Esophagus muscularis mucosa (tissue), 4 donors: ENCODE measurements around the gene TENT4B. TPM values are rescaled to one million over a fixed set of nuclear protein-coding genes. Genes with fewer than 3 reads are reported as not detected.

Source experiments
- DNase-seq: peaks from one replicate; pipeline ENCODE4 v3.0.0-alpha.2; 2017; ENCODE audit errors: extremely low spot score
- H3K27ac ChIP-seq, 4 donors: fragments of 200-600 bp; sonication (generic); replicated peaks in 1 of 4; 1 replicate in 3 of 4; 2 replicates in 1 of 4; pipeline ENCODE4 v1.5.1; 2016 to 2019; ENCODE audit warnings: mild to moderate bottlenecking in 1 of 4
- H3K27me3 ChIP-seq, 4 donors: fragments of 200-600 bp; sonication (generic); one replicate each; pipeline versions ENCODE4 v1.5.1 to v1.6.0; 2016 to 2019
- H3K36me3 ChIP-seq, 4 donors: fragments of 200-600 bp; sonication (generic); one replicate each; pipeline ENCODE4 v1.5.1; 2016 to 2019
- H3K4me1 ChIP-seq, 4 donors: fragments of 200-600 bp; sonication (generic); one replicate each; pipeline ENCODE4 v1.5.1; 2016 to 2019
- H3K4me3 ChIP-seq, 4 donors: fragments of 200-600 bp; sonication (generic); 1 replicate in 2 of 4; 2 replicates in 2 of 4; pipeline ENCODE4 v1.5.1; 2016 to 2019; ENCODE audit warnings: mild to moderate bottlenecking in 4 of 4, moderate library complexity in 1 of 4
- H3K9me3 ChIP-seq, 4 donors: fragments of 200-600 bp; sonication (generic); 1 replicate in 3 of 4; 2 replicates in 1 of 4; pipeline ENCODE4 v1.5.1; 2016 to 2019
- EP300 ChIP-seq: sonication (generic); formaldehyde crosslinking; IDR thresholded peaks from one replicate; pipeline ENCODE4 v1.6.1; 2017; ENCODE audit warnings: antibody characterized with exemption
- POLR2A ChIP-seq: fragments of 450-650 bp; IDR thresholded peaks from one replicate; pipeline ENCODE4 v1.6.1; 2017; ENCODE audit warnings: antibody characterized with exemption, moderate library complexity, mild to moderate bottlenecking, low read depth
- POLR2AphosphoS5 ChIP-seq, 2 donors: sonication (generic); formaldehyde crosslinking; IDR thresholded peaks; one replicate each; pipeline ENCODE4 v1.6.1; 2017; ENCODE audit warnings: antibody characterized with exemption in 2 of 2
- WGBS: methylation state at CpG from one replicate; pipeline ENCODE4 v1.1.5; 2018; 5-methylcytosine and 5-hydroxymethylcytosine counted together
- intact Hi-C: fragments of 100-400 bp; cut with DNase I; formaldehyde crosslinking; loops from one replicate; pipeline ENCODE4 v1.15.1; 2023
- total RNA-seq, 4 donors: library from RNA; depleted of rRNA; stranded (reverse); fragments of >200 nt; gene quantifications; one replicate each; pipeline versions ENCODE4 v1.1.0 to v1.2.1, GENCODE V29; 2016
- TF ChIP-seq, protein P1 (sequence below), 3 experiments: fragments of 200-600 bp in 2 of 3; fragments of 450-650 bp in 1 of 3; sonication (generic) in 2 of 3; IDR thresholded peaks; one replicate each; pipeline ENCODE4 v1.5.1; 2017 to 2019; ENCODE audit warnings: antibody characterized with exemption in 3 of 3, mild to moderate bottlenecking in 2 of 3, moderate library complexity in 1 of 3

Gene TENT4B
- total RNA-seq, 4 donors from 2014 or later, result 9.9 to 18.3 (median 16.7) TPM

DNA sequence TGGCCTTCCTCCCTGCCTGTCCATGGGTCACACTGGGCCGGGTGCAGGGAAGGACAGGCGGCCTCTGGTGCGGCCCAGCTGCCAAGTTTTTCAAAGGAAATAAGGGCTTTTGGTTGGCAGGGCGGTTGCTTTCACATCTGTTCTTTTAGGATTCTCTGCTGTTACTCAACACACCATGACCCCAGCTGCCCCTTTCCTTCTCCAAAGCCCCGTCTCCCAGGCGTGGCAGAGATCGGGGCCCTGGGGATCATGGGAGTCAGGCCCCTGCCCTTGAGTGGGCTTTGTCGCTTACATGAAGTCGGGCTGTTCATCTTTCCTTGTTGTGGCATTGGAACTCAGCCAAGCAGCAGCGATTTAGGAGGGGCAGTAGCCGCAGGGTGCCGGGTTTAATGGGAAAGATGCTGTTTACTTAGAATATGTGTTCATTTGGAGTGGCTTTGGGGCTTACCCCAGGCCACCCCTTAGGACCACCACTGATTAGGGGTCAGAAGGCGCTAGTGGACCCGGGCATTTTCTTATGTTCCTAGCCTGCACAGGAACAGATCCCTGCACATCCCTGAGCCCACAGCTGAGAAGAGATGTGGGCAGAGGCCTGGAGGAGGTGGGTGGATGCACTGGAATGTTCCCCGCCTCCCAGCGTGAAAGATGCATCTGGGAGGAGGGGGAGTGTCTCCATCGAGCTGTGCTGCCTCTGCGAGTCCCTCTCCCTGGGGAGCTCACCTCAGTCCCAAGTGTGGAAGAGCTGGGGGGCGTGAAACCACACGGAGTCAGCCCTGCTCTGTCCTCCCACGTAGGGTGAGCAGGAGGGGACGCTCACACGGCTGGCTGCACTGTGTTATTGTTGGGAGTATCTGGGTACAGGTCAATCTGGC is 106.5 kb downstream of the TENT4B start:
- 59% methylated on average over 15 of the region's 23 CpGs for WGBS
- peaks cover 4 to 26% (median 20%) of the 10 kb centered on the region in 4 donors for H3K4me1 ChIP-seq
- TF ChIP-seq, protein P1, sequence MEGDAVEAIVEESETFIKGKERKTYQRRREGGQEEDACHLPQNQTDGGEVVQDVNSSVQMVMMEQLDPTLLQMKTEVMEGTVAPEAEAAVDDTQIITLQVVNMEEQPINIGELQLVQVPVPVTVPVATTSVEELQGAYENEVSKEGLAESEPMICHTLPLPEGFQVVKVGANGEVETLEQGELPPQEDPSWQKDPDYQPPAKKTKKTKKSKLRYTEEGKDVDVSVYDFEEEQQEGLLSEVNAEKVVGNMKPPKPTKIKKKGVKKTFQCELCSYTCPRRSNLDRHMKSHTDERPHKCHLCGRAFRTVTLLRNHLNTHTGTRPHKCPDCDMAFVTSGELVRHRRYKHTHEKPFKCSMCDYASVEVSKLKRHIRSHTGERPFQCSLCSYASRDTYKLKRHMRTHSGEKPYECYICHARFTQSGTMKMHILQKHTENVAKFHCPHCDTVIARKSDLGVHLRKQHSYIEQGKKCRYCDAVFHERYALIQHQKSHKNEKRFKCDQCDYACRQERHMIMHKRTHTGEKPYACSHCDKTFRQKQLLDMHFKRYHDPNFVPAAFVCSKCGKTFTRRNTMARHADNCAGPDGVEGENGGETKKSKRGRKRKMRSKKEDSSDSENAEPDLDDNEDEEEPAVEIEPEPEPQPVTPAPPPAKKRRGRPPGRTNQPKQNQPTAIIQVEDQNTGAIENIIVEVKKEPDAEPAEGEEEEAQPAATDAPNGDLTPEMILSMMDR (IDR thresholded peaks at IDR 0.05), result no peak
- TF ChIP-seq POLR2A (no peak), POLR2AphosphoS5 (IDR thresholded peaks at IDR 0.05) (no peak)
- no peaks in the 10 kb centered on the region for H3K36me3 ChIP-seq
- no peaks in the 10 kb centered on the region for H3K27me3 ChIP-seq
- intact Hi-C loops, result no loop called here
- H3K4me3 ChIP-seq, result no peak overlapping the region
- no peaks in the 10 kb centered on the region for H3K9me3 ChIP-seq
- DNase-seq, result no peak
- peak overlapping the region; percentile 14 to 54 (median 40) for H3K27ac ChIP-seq

DNA sequence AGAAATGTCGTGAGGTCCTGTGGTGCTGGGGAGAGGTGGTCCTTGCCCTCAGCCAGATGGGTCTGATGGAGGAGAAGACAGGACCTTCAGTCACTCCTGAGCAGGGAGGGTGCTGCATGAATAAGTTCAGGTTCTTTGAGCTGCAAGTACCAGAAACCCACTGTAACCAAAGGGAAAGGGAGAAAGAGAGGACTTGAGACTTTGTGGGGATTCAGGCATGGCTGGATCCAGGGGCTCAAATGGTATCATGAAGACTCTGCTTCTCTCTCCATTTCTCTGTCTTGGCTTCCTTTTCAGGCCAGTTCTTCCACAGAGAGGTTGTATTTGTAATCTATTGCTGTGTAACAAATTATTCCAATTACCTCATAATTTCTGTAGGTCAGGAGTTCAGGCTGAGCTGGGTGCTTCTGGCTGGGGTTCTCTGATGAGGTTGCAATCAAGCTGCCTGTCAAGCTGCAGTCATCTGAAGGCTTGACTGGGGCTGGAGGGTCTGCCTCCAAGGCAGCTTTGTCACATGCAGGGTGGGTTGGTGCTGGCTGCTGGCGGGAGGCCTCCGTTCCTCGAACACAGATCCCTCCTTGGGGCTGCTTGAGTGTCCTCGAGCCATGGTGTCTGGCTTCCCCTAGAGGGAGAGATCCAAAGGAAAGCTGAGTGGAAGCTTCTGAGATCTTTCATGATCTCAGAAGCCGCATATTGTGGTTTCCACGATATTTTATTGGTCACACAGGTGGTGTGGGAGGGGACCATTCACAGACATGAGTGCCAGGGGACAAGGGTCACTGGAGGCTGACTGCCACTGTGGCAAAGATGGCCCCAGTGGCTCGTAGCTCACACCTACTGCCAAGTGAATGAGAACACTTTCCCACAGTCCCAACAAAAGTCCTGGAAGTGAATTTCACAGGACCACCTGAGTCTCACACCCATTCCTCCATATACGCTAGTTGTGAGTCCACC is 107.4 kb downstream of the TENT4B start:
- 98% methylated on average over 9 of the region's 9 CpGs for WGBS
- peaks cover 4 to 28% (median 21%) of the 10 kb centered on the region in 4 donors for H3K4me1 ChIP-seq
- H3K27me3 ChIP-seq, result no peaks in the 10 kb centered on the region
- intact Hi-C loops, result no loop called here
- H3K9me3 ChIP-seq, result no peaks in the 10 kb centered on the region
- no peaks in the 10 kb centered on the region for H3K36me3 ChIP-seq
- peak overlapping the region in 1 of 4 donors; percentile 52 for H3K27ac ChIP-seq
- DNase-seq, result no peak
- TF ChIP-seq POLR2AphosphoS5 (IDR thresholded peaks at IDR 0.05) (no peak), EP300 (no peak), POLR2A (no peak)
- TF ChIP-seq, protein P1 (IDR thresholded peaks at IDR 0.05), result no peak
- H3K4me3 ChIP-seq, result no peak overlapping the region

GRCh38 chr16:50261160-50261706 is 108.1 kb downstream of the TENT4B start:
- intact Hi-C loops, result no loop called here
- Histone ChIP-seq H3K27ac (no peak overlapping the region), H3K36me3 (no peaks in the 10 kb centered on the region), H3K27me3 (no peaks in the 10 kb centered on the region), H3K9me3 (no peaks in the 10 kb centered on the region), H3K4me3 (no peak overlapping the region), H3K4me1 (peaks cover 8 to 35% (median 28%) of the 10 kb centered on the region in 4 donors)
- DNase-seq, result no peak
- 91% methylated on average over 8 of the region's 9 CpGs for WGBS
- TF ChIP-seq POLR2AphosphoS5 (IDR thresholded peaks at IDR 0.05) (no peak), POLR2A (no peak), EP300 (no peak)
- TF ChIP-seq, protein P1 (IDR thresholded peaks at IDR 0.05), result no peak

DNA sequence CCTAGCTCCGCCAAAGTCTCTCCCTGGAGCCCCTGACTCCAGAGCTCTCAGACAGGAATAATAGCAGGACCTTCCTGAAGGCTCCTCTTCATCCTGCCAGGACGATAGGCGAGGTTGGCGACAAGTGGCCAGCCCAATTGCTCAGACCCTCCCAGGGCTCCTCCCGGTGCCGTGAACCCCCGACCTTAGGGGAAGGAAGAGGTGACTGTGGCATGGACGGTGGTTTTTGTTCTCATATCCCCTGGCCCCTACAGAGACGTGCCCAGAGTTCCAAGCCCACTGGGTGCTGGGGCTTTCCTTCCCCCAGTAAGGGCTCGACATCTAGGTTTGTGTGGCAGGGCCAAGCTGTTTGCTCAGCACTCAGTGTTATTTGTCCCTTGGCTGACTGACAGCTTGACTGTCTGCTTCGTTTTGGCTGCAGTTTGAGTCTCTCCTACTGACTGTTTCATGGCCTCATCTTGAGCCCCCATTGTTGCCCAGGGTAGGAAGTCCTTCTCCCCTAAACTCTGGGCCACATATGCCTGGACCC is 108.7 kb downstream of the TENT4B start:
- H3K27ac ChIP-seq, result no peak overlapping the region
- TF ChIP-seq EP300, result no peak
- TF ChIP-seq POLR2AphosphoS5 (IDR thresholded peaks at IDR 0.05), result no peak
- no peak for TF ChIP-seq POLR2A
- TF ChIP-seq, protein P1 (IDR thresholded peaks at IDR 0.05), result no peak
- WGBS, result 79% methylated on average over 11 of the region's 11 CpGs

More for the DNA sequence above, 108.7 kb downstream of the TENT4B start:
- Histone ChIP-seq H3K27me3 (no peaks in the 10 kb centered on the region), H3K9me3 (no peaks in the 10 kb centered on the region), H3K4me1 (peaks cover 8 to 40% (median 34%) of the 10 kb centered on the region in 4 donors), H3K4me3 (no peak overlapping the region), H3K36me3 (no peaks in the 10 kb centered on the region)
- intact Hi-C loops, result no loop called here
- no peak for DNase-seq
